ENCODE data around the gene MS4A13.

GRCh38 chr11:60511393-60511792 is 3.8 kb upstream of the MS4A13 start:
- TF ChIP-seq EZH2phosphoT487 (IDR thresholded peaks at IDR 0.05; ENCODE audit: insufficient read depth, low read depth) (no peak), EZH2 (IDR thresholded peaks at IDR 0.05; ENCODE audit: insufficient read depth, poor library complexity, severe bottlenecking) (no peak)

All from GM23248 (cell line).